GM23248 (cell line): Measurements from ENCODE around the gene IPO7. TPM values are rescaled to one million over a fixed set of nuclear protein-coding genes. Genes with fewer than 3 reads are reported as not detected.

Experiments used
- DNase-seq: peaks from one replicate; pipeline ENCODE4 v3.0.0-alpha.2; 2015
- H2AFZ ChIP-seq: fragments of 200-600 bp; sonication (generic); 2 replicates; pipeline ENCODE4 v1.6.1; 2016; ENCODE audit warnings: antibody characterized with exemption
- H3F3A ChIP-seq: fragments of 200-600 bp; sonication (generic); 2 replicates; pipeline ENCODE4 v1.6.1; 2016; ENCODE audit warnings: mild to moderate bottlenecking, antibody characterized with exemption, mixed run types; ENCODE audit not compliant: insufficient read depth
- H3K27ac ChIP-seq: fragments of 200-600 bp; sonication (generic); 2 replicates; pipeline ENCODE4 v1.5.1; 2016; ENCODE audit warnings: mild to moderate bottlenecking
- H3K27me3 ChIP-seq: fragments of 200-600 bp; sonication (generic); replicated peaks from 2 replicates; pipeline ENCODE4 v1.6.1; 2016; ENCODE audit warnings: mild to moderate bottlenecking; ENCODE audit not compliant: insufficient read depth
- H3K36me3 ChIP-seq: fragments of 200-600 bp; sonication (generic); 2 replicates; pipeline ENCODE4 v1.6.1; 2016; ENCODE audit warnings: low read depth, mild to moderate bottlenecking
- H3K4me1 ChIP-seq: fragments of 200-600 bp; sonication (generic); 2 replicates; pipeline ENCODE4 v1.6.1; 2016; ENCODE audit warnings: mild to moderate bottlenecking; ENCODE audit not compliant: insufficient read depth
- H3K4me2 ChIP-seq: fragments of 200-600 bp; sonication (generic); one replicate; pipeline ENCODE4 v1.6.1; 2016; ENCODE audit warnings: mild to moderate bottlenecking; ENCODE audit not compliant: unreplicated experiment
- H3K4me3 ChIP-seq: fragments of 200-600 bp; sonication (generic); 2 replicates; pipeline ENCODE4 v1.5.1; 2016; ENCODE audit warnings: mild to moderate bottlenecking
- H3K79me2 ChIP-seq: fragments of 200-600 bp; sonication (generic); 2 replicates; pipeline ENCODE4 v1.6.1; 2016; ENCODE audit warnings: mild to moderate bottlenecking; ENCODE audit not compliant: insufficient read depth
- H3K9ac ChIP-seq: fragments of 200-600 bp; sonication (generic); 2 replicates; pipeline ENCODE4 v1.6.1; 2016; ENCODE audit warnings: mild to moderate bottlenecking
- H3K9me2 ChIP-seq: fragments of 200-600 bp; sonication (generic); 2 replicates; pipeline ENCODE4 v1.6.1; 2016; ENCODE audit warnings: mixed run types, mild to moderate bottlenecking, moderate library complexity; ENCODE audit not compliant: insufficient read depth
- H3K9me3 ChIP-seq: fragments of 200-600 bp; sonication (generic); one replicate; pipeline ENCODE4 v1.6.1; 2017; ENCODE audit warnings: low read depth
- H4K20me1 ChIP-seq: fragments of 200-600 bp; sonication (generic); 2 replicates; pipeline ENCODE4 v1.6.0; 2016; ENCODE audit not compliant: insufficient read depth
- EZH2 ChIP-seq: fragments of 200-600 bp; sonication (generic); IDR thresholded peaks from 2 replicates; pipeline ENCODE4 v1.6.1; 2018; ENCODE audit warnings: antibody characterized with exemption, mild to moderate bottlenecking; ENCODE audit not compliant: insufficient read depth, poor library complexity, severe bottlenecking
- EZH2phosphoT487 ChIP-seq: fragments of 200-600 bp; sonication (generic); IDR thresholded peaks from 2 replicates; pipeline ENCODE4 v1.6.1; 2018; ENCODE audit warnings: antibody characterized with exemption, moderate library complexity, mild to moderate bottlenecking, low read depth; ENCODE audit not compliant: insufficient read depth
- WGBS, 2 experiments: methylation state at CpG; one replicate each; pipeline ENCODE4 v1.1.6; 2015 to 2017; ENCODE audit warnings: low lambda C conversion rate in 2 of 2, low coverage in 1 of 2; ENCODE audit errors: missing lambda C conversion rate in 2 of 2; 5-methylcytosine and 5-hydroxymethylcytosine counted together
- in situ Hi-C: fragments of 300-500 bp; cut with MboI; formaldehyde crosslinking; loops from 2 replicates; pipeline ENCODE4 v1.15.0; 2020
- polyA plus RNA-seq: library from polyadenylated mRNA; unstranded; fragments of >200 nt; fragmentation: Nextera tagmentation; extraction: Ambion mirVana; gene quantifications from 2 replicates; pipeline ENCODE4 v1.2.1, GENCODE V29; 2016
- small RNA-seq: library from RNA; depleted of rRNA; stranded (forward); fragments of <200 nt; gene quantifications from one replicate; pipeline ENCODE3, GENCODE V24; 2014; ENCODE audit warnings: low read depth, low replicate concordance
- total RNA-seq: library from RNA; depleted of rRNA; stranded (reverse); fragments of >200 nt; shearing (Covaris generic); gene quantifications from 2 replicates; pipeline ENCODE4 v1.2.3, GENCODE V29; 2014; rRNA removed

The IPO7 gene
- total and polyA plus RNA-seq, 2 experiments from 2014 or later, result 8.7 to 101 TPM

- Histone ChIP-seq H3K79me2 (peaks cover 4% of the 10 kb centered on the region; the same call in 1 of the 2 replicates), H3K9me3 (no peaks in the 10 kb centered on the region), H3K9me2 (no peaks in the 10 kb centered on the region), H3K9ac (no peak overlapping the region), H3K36me3 (peaks cover 33% of the 10 kb centered on the region; the same call in 1 of the 2 replicates), H2AFZ (no peak overlapping the region), H3K4me3 (no peak overlapping the region), H3F3A (peaks cover 16% of the 10 kb centered on the region), H3K4me1 (peaks cover 24% of the 10 kb centered on the region), H3K4me2 (no peak overlapping the region), H3K27ac (no peak overlapping the region), H4K20me1 (no peaks in the 10 kb centered on the region), H3K27me3 (no peaks in the 10 kb centered on the region)
- WGBS, 2 experiments, result 4 to 14% methylated on average over 1 of the region's 1 CpG
- in situ Hi-C loops, result no loop called here
- TF ChIP-seq EZH2phosphoT487, result no peak
- TF ChIP-seq EZH2, result no peak
- DNase-seq, result peak; percentile 28
Measured at GRCh38 chr11:9493492-9493891, 109.0 kb downstream of the IPO7 start.

- H3K9me2 ChIP-seq, result no peaks in the 10 kb centered on the region
- peaks cover 39% of the 10 kb centered on the region; the same call in 1 of the 2 replicates for H3K36me3 ChIP-seq
- H3K4me3 ChIP-seq, result no peak overlapping the region
- no peaks in the 10 kb centered on the region for H3K27me3 ChIP-seq
- H2AFZ ChIP-seq, result no peak overlapping the region
- no peak overlapping the region for H3K4me2 ChIP-seq
- H3K9ac ChIP-seq, result no peak overlapping the region
- no peak for DNase-seq
- H3K4me1 ChIP-seq, result peaks cover 16% of the 10 kb centered on the region
- in situ Hi-C loops, result no loop called here
- H3K27ac ChIP-seq, result no peak overlapping the region
- H3K9me3 ChIP-seq, result no peaks in the 10 kb centered on the region
- peaks cover 7% of the 10 kb centered on the region for H3F3A ChIP-seq
- peaks cover 4% of the 10 kb centered on the region; the same call in 1 of the 2 replicates for H3K79me2 ChIP-seq
- no peaks in the 10 kb centered on the region for H4K20me1 ChIP-seq
- 83 to 86% methylated on average over 3 of the region's 3 CpGs for WGBS, 2 experiments
- TF ChIP-seq EZH2 (no peak), EZH2phosphoT487 (no peak)
Measured at GRCh38 chr11:9494316-9494715, 109.9 kb downstream of the IPO7 start.

- Histone ChIP-seq H3K4me3 (no peak overlapping the region), H3K27me3 (no peaks in the 10 kb centered on the region), H2AFZ (no peak overlapping the region), H3K9ac (no peak overlapping the region), H3F3A (no peaks in the 10 kb centered on the region), H3K4me1 (peaks cover 7% of the 10 kb centered on the region; the same call in 1 of the 2 replicates), H3K27ac (no peak overlapping the region), H3K9me2 (no peaks in the 10 kb centered on the region), H3K9me3 (no peaks in the 10 kb centered on the region), H4K20me1 (no peaks in the 10 kb centered on the region), H3K79me2 (no peaks in the 10 kb centered on the region), H3K36me3 (peaks cover 51% of the 10 kb centered on the region; the same call in 1 of the 2 replicates), H3K4me2 (no peak overlapping the region)
- no peak for DNase-seq
- WGBS, 2 experiments, result 93 to 97% methylated on average over 6 of the region's 6 CpGs
- in situ Hi-C loops, result no loop called here
- TF ChIP-seq EZH2 (no peak), EZH2phosphoT487 (no peak)
Measured at GRCh38 chr11:9495803-9496514, 111.5 kb downstream of the IPO7 start.

Small RNA genes lying within 50 kb of the gene (small RNA-seq; reads per million reads assigned to genes)
- gene SNORA23, result 36.7 reads per million, percentile 92 among the genes with 10 or more reads in this experiment

Other genes starting within 250 kb of the IPO7 start
- 113 and 127 TPM in 2 replicates for gene DENND5A, start 119.3 kb upstream of the IPO7 start, total RNA-seq
- gene DENND5A, start 119.3 kb upstream of the IPO7 start, polyA plus RNA-seq, result 24.9 and 28.4 TPM in 2 replicates
- gene TMEM41B, start 70.1 kb upstream of the IPO7 start, total RNA-seq, result 47.7 and 50.5 TPM in 2 replicates
- 35.3 and 36.6 TPM in 2 replicates for gene TMEM41B, start 70.1 kb upstream of the IPO7 start, polyA plus RNA-seq
- 5.3 and 20.5 TPM in 2 replicates for gene ZNF143, start 76.4 kb downstream of the IPO7 start, total RNA-seq
- gene ZNF143, start 76.4 kb downstream of the IPO7 start, polyA plus RNA-seq, result 13.6 and 16.7 TPM in 2 replicates
- 28.1 and 35.2 TPM in 2 replicates for gene WEE1, start 189.0 kb downstream of the IPO7 start, total RNA-seq
- gene WEE1, start 189.0 kb downstream of the IPO7 start, polyA plus RNA-seq, result 11.8 and 13.1 TPM in 2 replicates